ENCODE results near the gene CPOX.
"Not testable (repeated sequence)": the region's sequence is repeated elsewhere in the genome, so short reads cannot be mapped to it uniquely, and the experiment has no call there.

The CPOX gene

DNA sequence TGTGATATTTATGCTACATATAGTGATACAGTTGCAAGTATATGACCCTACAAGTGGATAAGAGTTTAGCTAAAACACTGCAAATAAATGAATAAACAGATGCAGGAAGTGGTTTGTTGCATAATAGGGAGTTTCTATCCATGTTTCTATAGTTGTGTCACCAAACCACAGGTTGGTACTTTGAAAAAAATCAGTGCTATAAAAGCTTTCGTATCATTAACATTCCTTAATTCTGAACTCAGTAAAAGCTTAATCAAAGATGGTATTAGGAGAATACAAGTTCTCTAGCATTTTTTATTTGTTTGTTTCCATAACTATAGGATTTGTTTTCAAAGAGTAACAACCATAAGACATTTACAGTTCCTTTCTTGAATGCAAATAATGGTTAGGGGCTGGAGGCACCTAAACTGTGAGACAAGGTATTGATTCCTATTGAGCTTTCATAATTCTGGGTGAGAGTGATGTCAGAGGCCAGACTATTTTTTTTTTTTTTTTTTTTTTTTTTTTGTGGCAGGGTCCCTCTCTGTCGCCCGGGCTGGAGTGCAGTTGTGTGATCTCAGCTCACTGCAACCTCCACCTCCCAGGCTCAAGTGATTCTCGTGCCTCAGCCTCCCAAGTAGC lies 29.6 kb downstream of the CPOX start:
- DNase-seq (ENCODE audit: low read depth in 2 of 2): no peak

GRCh38 chr3:98561727-98562521 lies 31.5 kb downstream of the CPOX start:
- DNase-seq (ENCODE audit: low read depth in 2 of 2): no peak

DNA sequence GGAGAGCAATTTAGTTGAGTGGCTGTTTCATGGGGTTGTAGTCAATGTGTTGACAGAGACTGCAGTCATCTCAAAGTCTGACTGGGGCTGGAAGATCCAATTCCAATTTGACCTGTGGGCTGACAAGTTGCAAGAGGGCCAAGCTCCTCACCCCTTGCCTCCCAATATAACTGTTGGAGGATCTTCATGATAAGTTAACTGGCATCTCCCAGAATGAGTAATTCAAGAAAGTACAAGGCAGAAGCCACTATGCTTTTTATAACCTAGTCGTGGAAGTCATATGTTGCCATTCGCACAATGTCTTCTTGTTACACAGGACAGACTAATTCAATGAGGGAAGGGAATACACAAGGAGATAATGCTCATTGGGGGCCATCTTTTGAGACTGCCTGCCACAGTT lies 32.5 kb downstream of the CPOX start:
- DNase-seq (ENCODE audit: low read depth in 2 of 2): no peak

DNA sequence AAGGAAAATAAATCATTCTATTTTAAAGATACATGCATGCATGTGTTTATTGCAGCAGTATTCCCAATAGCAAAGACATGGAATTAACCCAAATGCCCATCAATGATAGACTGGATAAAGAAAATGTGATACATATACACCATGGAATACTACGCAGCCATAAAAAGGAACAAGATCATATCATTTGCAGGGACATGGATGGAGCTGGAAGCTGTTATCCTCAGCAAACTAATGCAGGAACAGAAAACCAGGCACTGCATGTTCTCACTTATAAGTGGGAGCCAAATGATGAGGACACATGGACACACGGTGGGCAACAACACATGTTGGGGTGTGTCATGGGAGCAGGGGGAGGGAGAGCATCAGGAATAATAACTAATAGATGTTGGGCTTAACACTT lies 33.6 kb downstream of the CPOX start:
- not testable (repeated sequence) for DNase-seq (ENCODE audit: low read depth in 2 of 2)

- DNase-seq (ENCODE audit: low read depth in 2 of 2): no peak
These were observed 35.1 kb downstream of the CPOX start for GRCh38 chr3:98558100-98558827.

GRCh38 chr3:98557324-98558010 lies 35.9 kb downstream of the CPOX start:
- DNase-seq (ENCODE audit: low read depth in 2 of 2): peak in 1 of 2 donors; percentile 50

GRCh38 chr3:98556164-98557130 lies 37.0 kb downstream of the CPOX start:
- DNase-seq (ENCODE audit: low read depth in 2 of 2): peak; percentile 43 to 75

DNA sequence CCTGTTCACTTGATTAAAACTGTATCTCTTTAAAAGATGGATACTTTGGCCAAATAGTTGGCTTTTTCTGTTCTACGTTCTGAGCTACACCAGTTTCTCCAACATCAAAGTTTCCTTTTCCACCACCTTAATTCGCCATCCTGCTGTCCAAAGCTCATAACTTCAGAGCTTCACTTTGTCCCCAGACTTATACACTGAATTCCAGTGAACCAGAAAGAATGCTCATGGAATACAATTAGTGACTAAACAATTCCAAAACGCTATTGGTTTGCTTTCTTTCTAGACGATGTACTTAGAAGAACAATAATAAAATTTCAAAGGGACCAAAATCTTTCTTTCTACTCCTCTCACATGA lies 38.4 kb downstream of the CPOX start:
- DNase-seq (ENCODE audit: low read depth in 2 of 2): no peak

GRCh38 chr3:98554580-98554979 lies 38.8 kb downstream of the CPOX start:
- no peak for DNase-seq (ENCODE audit: low read depth in 2 of 2)

- DNase-seq (ENCODE audit: low read depth in 2 of 2): no peak
These were observed 39.7 kb downstream of the CPOX start for GRCh38 chr3:98553753-98554152.

- no peak for DNase-seq (ENCODE audit: low read depth in 2 of 2)
These were observed 40.3 kb downstream of the CPOX start for GRCh38 chr3:98553021-98553563.

DNA sequence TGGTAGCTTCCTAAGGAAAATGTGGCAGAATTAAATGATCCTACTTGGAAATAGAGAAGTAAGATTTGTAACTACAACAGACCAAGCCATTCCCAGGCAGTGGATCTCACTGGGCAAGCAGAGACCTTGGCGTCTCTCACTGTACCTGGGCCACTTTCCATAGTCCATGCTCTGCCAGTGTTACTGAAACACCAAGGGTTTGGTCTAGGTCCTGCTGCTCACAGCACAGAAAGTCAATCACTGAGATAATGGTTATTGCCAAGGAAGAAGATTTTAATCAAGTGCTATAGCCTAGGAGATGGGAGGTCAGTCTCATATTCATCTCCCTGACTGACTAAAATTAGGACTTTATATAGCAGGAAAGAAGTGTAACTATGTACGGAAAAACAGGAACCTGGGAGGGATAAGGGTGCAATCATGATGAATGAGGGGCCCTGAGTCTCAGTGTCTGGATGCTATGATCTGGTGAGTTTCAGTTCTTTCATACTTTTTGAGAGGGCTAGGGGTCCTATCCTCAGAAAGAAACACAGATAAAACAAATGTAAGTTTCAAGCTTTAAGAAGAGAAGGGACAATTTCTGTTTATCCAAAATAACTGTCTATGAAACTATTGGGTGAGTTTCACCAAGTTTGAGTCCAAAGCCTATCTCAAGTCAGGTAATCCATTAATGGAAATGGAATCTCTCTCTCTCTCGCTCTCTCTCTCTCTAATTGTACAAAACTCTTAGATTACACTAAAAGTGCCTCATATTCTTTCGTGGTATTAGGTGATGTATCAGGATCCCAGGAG lies 41.0 kb downstream of the CPOX start:
- DNase-seq (ENCODE audit: low read depth in 2 of 2): no peak

- no peak for DNase-seq (ENCODE audit: low read depth in 2 of 2)
These were observed 41.7 kb downstream of the CPOX start for GRCh38 chr3:98551754-98552153.

DNA sequence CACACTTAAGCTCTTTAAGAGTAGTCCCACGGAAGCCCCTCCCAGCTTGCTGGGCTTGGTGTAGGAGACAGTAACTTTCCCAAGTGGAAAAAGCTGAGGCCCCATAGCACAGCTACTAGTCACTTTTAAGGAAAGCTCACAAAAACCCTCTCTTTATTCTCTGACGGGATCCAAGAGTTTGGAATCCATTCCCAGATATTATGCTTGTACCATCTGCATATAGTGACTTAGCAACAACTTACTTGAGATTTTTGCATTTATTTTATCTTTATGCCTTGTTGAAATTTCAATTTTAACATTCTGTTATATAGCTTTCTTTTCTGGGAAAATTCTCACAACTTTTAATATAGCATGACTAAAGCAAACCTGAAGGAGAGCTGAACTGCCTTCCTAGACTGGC lies 42.2 kb downstream of the CPOX start:
- DNase-seq (ENCODE audit: low read depth in 2 of 2): no peak

- DNase-seq (ENCODE audit: low read depth in 2 of 2): no peak
These were observed 42.6 kb downstream of the CPOX start for GRCh38 chr3:98550833-98551232.

- no peak for DNase-seq (ENCODE audit: low read depth in 2 of 2)
These were observed 44.9 kb downstream of the CPOX start for GRCh38 chr3:98548544-98548943.

DNA sequence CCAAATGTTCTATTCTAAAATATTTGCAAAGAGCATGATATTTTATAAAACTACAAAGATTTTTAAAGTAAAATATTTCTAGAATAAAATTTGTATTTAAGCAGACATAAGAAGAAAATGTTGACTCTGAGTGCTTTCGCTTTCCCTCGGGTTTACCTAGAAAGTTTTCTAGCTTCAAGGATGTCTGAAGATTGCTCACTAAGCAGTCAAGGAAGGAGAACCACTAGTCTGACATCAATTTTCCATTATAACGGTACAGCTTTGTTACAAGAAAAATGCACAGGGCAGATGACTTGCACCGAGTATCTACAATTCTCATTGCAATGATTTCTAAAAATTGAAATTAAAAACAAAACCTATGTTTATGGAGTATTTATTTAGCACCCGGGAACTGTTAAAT lies 47.5 kb downstream of the CPOX start:
- no peak for DNase-seq (ENCODE audit: low read depth in 2 of 2)

GRCh38 chr3:98542623-98543022 lies 50.8 kb downstream of the CPOX start:
- no peak for DNase-seq (ENCODE audit: low read depth in 2 of 2)

GRCh38 chr3:98541695-98542094 lies 51.7 kb downstream of the CPOX start:
- DNase-seq (ENCODE audit: low read depth in 2 of 2): no peak

DNA sequence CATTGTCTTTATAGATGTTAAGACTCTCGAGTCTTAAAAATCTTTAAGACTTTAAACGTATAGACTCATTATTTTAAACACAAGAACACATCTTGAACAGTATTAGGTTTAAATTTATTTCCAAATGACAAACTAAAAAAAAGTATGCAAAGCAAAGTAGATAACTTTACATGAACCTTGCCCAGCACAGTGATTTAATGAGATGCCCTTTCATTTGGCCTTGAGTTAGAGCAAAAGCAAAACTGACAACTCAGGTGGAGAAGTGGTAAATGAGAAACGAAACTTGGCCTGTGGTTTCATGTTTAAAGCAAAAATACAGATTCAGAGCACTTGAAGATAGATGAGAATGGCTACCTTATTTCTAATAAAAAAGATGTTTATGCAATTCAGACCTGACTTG lies 53.1 kb downstream of the CPOX start:
- DNase-seq (ENCODE audit: low read depth in 2 of 2): no peak
